ENCODE data around the gene CD4.

- TF ChIP-seq GATA2 (IDR thresholded peaks at IDR 0.05; ENCODE audit: low read depth, low read length): no peak
- TF ChIP-seq GATA3 (IDR thresholded peaks at IDR 0.05; ENCODE audit: low read depth, low read length): no peak
These were observed 5.5 kb upstream of the CD4 start for GRCh38 chr12:6783828-6784227.

All from SH-SY5Y (cell line).